ENCODE results near the gene RASA3.

DNA sequence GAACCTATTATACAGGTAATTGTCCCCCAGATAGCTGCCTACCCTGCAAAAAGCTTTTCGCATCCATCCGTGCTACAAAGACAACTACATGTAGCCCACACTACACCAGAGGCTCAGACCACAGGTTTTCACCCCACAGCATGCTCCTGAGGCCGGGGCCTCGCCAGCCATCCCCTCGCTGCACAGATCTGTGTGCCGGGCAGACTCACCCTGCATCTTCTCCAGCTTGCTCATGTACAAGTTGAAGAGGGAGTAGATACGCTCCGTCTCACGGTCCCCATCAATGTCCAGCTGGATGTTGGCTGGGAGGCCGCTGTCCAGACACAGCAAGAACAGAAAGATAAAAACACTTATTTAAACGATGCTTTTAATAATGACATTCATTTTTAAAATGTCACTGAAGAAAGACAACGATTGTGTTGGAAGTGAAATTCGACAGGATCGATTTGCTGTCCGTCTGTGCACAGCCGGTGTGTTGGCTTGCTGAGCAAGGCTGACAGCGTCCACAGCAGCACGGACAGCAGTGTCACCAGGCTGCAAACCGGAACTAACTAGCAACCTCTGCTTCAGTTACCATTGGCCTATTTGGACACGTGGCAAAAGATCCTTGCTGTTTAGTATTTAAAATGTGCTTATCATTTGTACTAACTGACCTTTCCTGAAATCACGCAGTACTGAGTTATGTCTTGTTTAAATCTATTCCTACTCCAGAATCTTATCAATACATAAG lies 140.0 kb downstream of the RASA3 start:
- TF ChIP-seq CTCF (IDR thresholded peaks at IDR 0.05): no peak
- no peak for TF ChIP-seq POLR2A (IDR thresholded peaks at IDR 0.05)
